H9 (cell line): ENCODE data around the gene CHD6. TPM values are rescaled to one million over a fixed set of nuclear protein-coding genes. Genes with fewer than 3 reads are reported as not detected.

ENCODE experiments used
- DNase-seq: peaks from one replicate; pipeline ENCODE4 v3.0.0-alpha.2; 2017
- H2AFZ ChIP-seq: one replicate; pipeline ENCODE4 v1.6.1; 2013; ENCODE audit warnings: mild to moderate bottlenecking, low read length, control low read depth, moderate library complexity
- H2AK5ac ChIP-seq: 2 replicates; pipeline ENCODE4 v1.6.1; 2013; ENCODE audit warnings: low read length, control low read depth, mixed read lengths; ENCODE audit not compliant: insufficient read length
- H2BK120ac ChIP-seq: one replicate; pipeline ENCODE4 v1.6.1; 2013; ENCODE audit warnings: low read depth, mild to moderate bottlenecking, low read length, control low read depth, inconsistent platforms; ENCODE audit not compliant: poor library complexity, severe bottlenecking
- H2BK12ac ChIP-seq: 2 replicates; pipeline ENCODE4 v1.6.1; 2013; ENCODE audit warnings: low read length, control low read depth, mixed read lengths, low read depth; ENCODE audit not compliant: insufficient read length
- H2BK15ac ChIP-seq: 2 replicates; pipeline ENCODE4 v1.6.1; 2013; ENCODE audit warnings: low read depth, low read length, control low read depth
- H2BK20ac ChIP-seq: one replicate; pipeline ENCODE4 v1.6.1; 2013; ENCODE audit warnings: low read depth, mild to moderate bottlenecking, low read length, control low read depth, inconsistent platforms; ENCODE audit not compliant: poor library complexity, severe bottlenecking
- H2BK5ac ChIP-seq: 2 replicates; pipeline ENCODE4 v1.6.1; 2013; ENCODE audit warnings: low read length, control low read depth, mixed read lengths; ENCODE audit not compliant: insufficient read length
- H3K14ac ChIP-seq: 2 replicates; pipeline ENCODE4 v1.6.1; 2013; ENCODE audit warnings: low read length, control low read depth; ENCODE audit not compliant: insufficient read depth
- H3K18ac ChIP-seq: 2 replicates; pipeline ENCODE4 v1.6.1; 2013; ENCODE audit warnings: low read depth, mild to moderate bottlenecking, mixed read lengths, low read length, control low read depth; ENCODE audit not compliant: insufficient read length
- H3K23ac ChIP-seq: 2 replicates; pipeline ENCODE4 v1.6.1; 2013; ENCODE audit warnings: low read length, control low read depth, mixed read lengths, low read depth; ENCODE audit not compliant: insufficient read length
- H3K23me2 ChIP-seq: 2 replicates; pipeline ENCODE4 v1.6.1; 2013; ENCODE audit warnings: low read depth, mild to moderate bottlenecking, mixed read lengths, low read length, control low read depth; ENCODE audit not compliant: insufficient read length, poor library complexity, severe bottlenecking
- H3K27ac ChIP-seq: 2 replicates; pipeline ENCODE4 v1.5.1; 2013; ENCODE audit warnings: low read length, control low read depth, mixed read lengths, low read depth; ENCODE audit not compliant: insufficient read length
- H3K27me3 ChIP-seq: 2 replicates; pipeline ENCODE4 v1.6.1; 2013; ENCODE audit warnings: low read length, control low read depth, inconsistent platforms; ENCODE audit not compliant: insufficient read depth
- H3K4ac ChIP-seq: 2 replicates; pipeline ENCODE4 v1.6.1; 2013; ENCODE audit warnings: low read depth, mild to moderate bottlenecking, control low read depth, inconsistent platforms, low read length, moderate library complexity
- H3K4me1 ChIP-seq: 2 replicates; pipeline ENCODE4 v1.6.1; 2013; ENCODE audit warnings: low read length, control low read depth, inconsistent platforms; ENCODE audit not compliant: insufficient read depth
- H3K4me2 ChIP-seq: 2 replicates; pipeline ENCODE4 v1.6.1; 2013; ENCODE audit warnings: low read length, control low read depth, mixed read lengths; ENCODE audit not compliant: insufficient read length, insufficient read depth
- H3K56ac ChIP-seq: 2 replicates; pipeline ENCODE4 v1.6.1; 2013; ENCODE audit warnings: low read depth, mild to moderate bottlenecking, mixed read lengths, low read length, control low read depth; ENCODE audit not compliant: insufficient read length
- H3K79me1 ChIP-seq: 2 replicates; pipeline ENCODE4 v1.6.1; 2013; ENCODE audit warnings: low read depth, mild to moderate bottlenecking, moderate library complexity, low read length, control low read depth, inconsistent platforms; ENCODE audit not compliant: insufficient read depth, poor library complexity, severe bottlenecking
- H3K79me2 ChIP-seq: 2 replicates; pipeline ENCODE4 v1.6.1; 2013; ENCODE audit warnings: low read length, control low read depth, inconsistent platforms; ENCODE audit not compliant: insufficient read depth
- H3K9ac ChIP-seq: 2 replicates; pipeline ENCODE4 v1.6.1; 2013; ENCODE audit warnings: low read length, control low read depth, mixed read lengths; ENCODE audit not compliant: insufficient read length; ENCODE audit errors: extremely low read depth
- H3K9me3 ChIP-seq: one replicate; pipeline ENCODE4 v1.6.1; 2013; ENCODE audit warnings: low read depth, low read length, inconsistent platforms; ENCODE audit not compliant: control insufficient read depth
- H3T11ph ChIP-seq: one replicate; pipeline ENCODE4 v1.6.1; 2013; ENCODE audit warnings: mild to moderate bottlenecking, low read length, control low read depth, inconsistent platforms
- H4K20me1 ChIP-seq: one replicate; pipeline ENCODE4 v1.6.1; 2013; ENCODE audit not compliant: control insufficient read depth, insufficient read length, insufficient read depth
- H4K5ac ChIP-seq: 2 replicates; pipeline ENCODE4 v1.6.1; 2013; ENCODE audit warnings: low read depth, mild to moderate bottlenecking, mixed read lengths, low read length, control low read depth; ENCODE audit not compliant: insufficient read length
- H4K8ac ChIP-seq: replicated peaks from 2 replicates; pipeline ENCODE4 v1.6.1; 2013; ENCODE audit warnings: low read length, control low read depth, mixed read lengths, low read depth; ENCODE audit not compliant: insufficient read length
- H4K91ac ChIP-seq: 2 replicates; pipeline ENCODE4 v1.6.1; 2013; ENCODE audit warnings: low read depth, mild to moderate bottlenecking, moderate library complexity, mixed read lengths, low read length, control low read depth; ENCODE audit not compliant: insufficient read length
- H3K27ac Mint-ChIP-seq, 3 experiments: 2 replicates in 2 of 3; 3 replicates in 1 of 3; pipeline ENCODE4 v1.8.0; 2020 to 2021; ENCODE audit warnings: mixed read lengths in 3 of 3, mild to moderate bottlenecking in 1 of 3, moderate library complexity in 1 of 3
- H3K27me3 Mint-ChIP-seq: 2 replicates; pipeline ENCODE4 v1.8.0; 2021; ENCODE audit warnings: low read depth, mild to moderate bottlenecking, moderate library complexity, mixed read lengths
- H3K36me3 Mint-ChIP-seq, 3 experiments: 2 replicates in 2 of 3; 3 replicates in 1 of 3; pipeline ENCODE4 v1.8.0; 2020 to 2021; ENCODE audit warnings: low read depth in 3 of 3, mixed read lengths in 3 of 3; ENCODE audit not compliant: insufficient read depth in 1 of 3
- H3K4me1 Mint-ChIP-seq, 2 experiments: 2 replicates each; pipeline ENCODE4 v1.8.0; 2020; ENCODE audit warnings: mixed read lengths in 2 of 2
- H3K4me3 Mint-ChIP-seq, 2 experiments: 2 replicates in 1 of 2; 3 replicates in 1 of 2; pipeline ENCODE4 v1.8.0; 2020 to 2021; ENCODE audit warnings: mild to moderate bottlenecking in 2 of 2, mixed read lengths in 2 of 2, moderate library complexity in 1 of 2
- H3K9me3 Mint-ChIP-seq, 2 experiments: 2 replicates in 1 of 2; 3 replicates in 1 of 2; pipeline ENCODE4 v1.8.0; 2020; ENCODE audit warnings: mild to moderate bottlenecking in 2 of 2, mixed read lengths in 2 of 2, moderate library complexity in 1 of 2
- CTCF ChIP-seq: fragments of 200-600 bp; sonication (generic); conservative IDR thresholded peaks from 3 replicates; pipeline ENCODE4 v1.8.0; 2021; ENCODE audit warnings: antibody characterized with exemption, mild to moderate bottlenecking
- WGBS: extraction: QIAGEN DNeasy Blood & Tissue Kit; methylation state at CpG from one replicate; pipeline ENCODE4 v1.1.7; 2013; ENCODE audit warnings: missing lambda C conversion rate, low lambda C conversion rate, mixed read lengths; ENCODE audit not compliant: insufficient read length; ENCODE audit errors: extremely low coverage; 5-methylcytosine and 5-hydroxymethylcytosine counted together
- total RNA-seq: library from RNA; stranded (reverse); gene quantifications from 2 replicates; pipeline ENCODE4 v1.2.1, GENCODE V29; 2021

The CHD6 gene
- total RNA-seq, 1 experiment from 2014 or later = 51.5 TPM

GRCh38 chr20:41571006-41571405 is 47.2 kb downstream of the CHD6 start:
- no peak overlapping the region for H4K91ac ChIP-seq
- H3K4me2 ChIP-seq = no peak overlapping the region
- Mint-ChIP-seq H3K27ac (peak overlapping the region in 1 of 3 experiments; percentile 11; a peak in 1 of 7 replicates), H3K36me3 (peaks cover 2 to 10% (median 7%) of the 10 kb centered on the region in 3 experiments; a peak in 5 of 7 replicates), H3K4me3 (no peak overlapping the region), H3K4me1 (peaks cover 26 to 45% of the 10 kb centered on the region in 2 experiments), H3K9me3 (peaks cover 0 to 7% of the 10 kb centered on the region in 2 experiments; a peak in 3 of 5 replicates), H3K27me3 (no peaks in the 10 kb centered on the region)
- H2BK12ac ChIP-seq = no peak overlapping the region
- H3K18ac ChIP-seq = no peak overlapping the region
- H3K4ac ChIP-seq = no peak overlapping the region
- no peak overlapping the region for H3K14ac ChIP-seq
- peaks cover 5% of the 10 kb centered on the region; the same call in 1 of the 2 replicates for H3K4me1 ChIP-seq
- H3K27me3 ChIP-seq = no peaks in the 10 kb centered on the region
- no peaks in the 10 kb centered on the region for H3K23me2 ChIP-seq
- no peak overlapping the region for H2AK5ac ChIP-seq
- no peak overlapping the region for H3T11ph ChIP-seq
- H3K9me3 ChIP-seq = no peaks in the 10 kb centered on the region
- H2BK15ac ChIP-seq = no peak overlapping the region
- no peak overlapping the region for H3K56ac ChIP-seq
- H3K79me1 ChIP-seq = peaks cover 12% of the 10 kb centered on the region
- H3K23ac ChIP-seq = no peak overlapping the region
- H4K8ac ChIP-seq = no peak overlapping the region
- no peak for TF ChIP-seq CTCF
- no peak overlapping the region for H4K5ac ChIP-seq
- no CpG with 5 or more reads among the region's 2 CpGs for WGBS
- no peak overlapping the region for H2BK20ac ChIP-seq
- no peak overlapping the region for H2AFZ ChIP-seq
- H4K20me1 ChIP-seq = peaks cover 2% of the 10 kb centered on the region
- H3K9ac ChIP-seq = no peak overlapping the region
- H3K27ac ChIP-seq = no peak overlapping the region
- no peak for DNase-seq
- no peak overlapping the region for H2BK5ac ChIP-seq
- H3K79me2 ChIP-seq = peaks cover 45% of the 10 kb centered on the region
- H2BK120ac ChIP-seq = no peak overlapping the region
